ENCODE measurements around the gene RABGAP1L. TPM values are rescaled to one million over a fixed set of nuclear protein-coding genes. Genes with fewer than 3 reads are reported as not detected.

Gene RABGAP1L
- total RNA-seq, 1 donor from 2014 or later, result 69.2 TPM

DNA sequence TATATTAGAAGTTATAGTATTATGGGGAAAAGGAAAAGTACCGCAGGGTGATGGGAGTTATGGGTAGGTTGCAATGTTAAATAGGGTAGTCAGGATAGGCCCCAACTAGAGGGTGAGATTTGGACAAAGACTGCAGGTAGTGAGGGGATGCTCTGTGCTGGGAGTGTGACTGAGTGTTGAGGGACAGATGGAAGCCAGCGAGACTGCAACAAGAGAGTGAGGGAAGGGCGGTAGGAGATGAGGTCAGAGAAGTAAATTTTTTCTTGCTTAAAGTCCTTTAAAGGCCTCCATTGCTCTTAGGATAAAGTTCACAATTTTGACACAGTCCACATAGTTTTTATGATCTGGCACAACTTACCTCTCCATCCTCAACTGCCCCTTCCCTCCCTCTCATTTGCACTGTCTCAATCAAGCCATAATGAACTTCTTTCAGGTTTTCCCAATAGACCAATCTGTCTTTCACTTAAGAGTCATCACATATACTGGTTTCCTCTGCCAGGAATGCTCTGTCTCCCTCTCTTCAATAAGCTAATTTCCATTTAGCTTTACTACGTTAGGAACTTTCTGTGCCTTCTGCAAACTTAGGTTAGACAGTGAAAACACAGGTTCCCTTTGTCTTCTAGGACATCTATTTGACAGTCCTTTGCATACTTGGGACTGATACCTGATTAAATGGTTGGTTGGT, 602.7 kb downstream of the RABGAP1L start:
- Histone ChIP-seq H3K27me3 (ENCODE audit: low read depth) (no peaks in the 10 kb centered on the region), H3K9me3 (replicated peaks) (no peaks in the 10 kb centered on the region), H3K27ac (replicated peaks) (no peak overlapping the region), H3K4me3 (no peak overlapping the region), H3K36me3 (no peaks in the 10 kb centered on the region), H3K4me1 (peaks cover 6% of the 10 kb centered on the region)
- TF ChIP-seq, protein P1, sequence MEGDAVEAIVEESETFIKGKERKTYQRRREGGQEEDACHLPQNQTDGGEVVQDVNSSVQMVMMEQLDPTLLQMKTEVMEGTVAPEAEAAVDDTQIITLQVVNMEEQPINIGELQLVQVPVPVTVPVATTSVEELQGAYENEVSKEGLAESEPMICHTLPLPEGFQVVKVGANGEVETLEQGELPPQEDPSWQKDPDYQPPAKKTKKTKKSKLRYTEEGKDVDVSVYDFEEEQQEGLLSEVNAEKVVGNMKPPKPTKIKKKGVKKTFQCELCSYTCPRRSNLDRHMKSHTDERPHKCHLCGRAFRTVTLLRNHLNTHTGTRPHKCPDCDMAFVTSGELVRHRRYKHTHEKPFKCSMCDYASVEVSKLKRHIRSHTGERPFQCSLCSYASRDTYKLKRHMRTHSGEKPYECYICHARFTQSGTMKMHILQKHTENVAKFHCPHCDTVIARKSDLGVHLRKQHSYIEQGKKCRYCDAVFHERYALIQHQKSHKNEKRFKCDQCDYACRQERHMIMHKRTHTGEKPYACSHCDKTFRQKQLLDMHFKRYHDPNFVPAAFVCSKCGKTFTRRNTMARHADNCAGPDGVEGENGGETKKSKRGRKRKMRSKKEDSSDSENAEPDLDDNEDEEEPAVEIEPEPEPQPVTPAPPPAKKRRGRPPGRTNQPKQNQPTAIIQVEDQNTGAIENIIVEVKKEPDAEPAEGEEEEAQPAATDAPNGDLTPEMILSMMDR (IDR thresholded peaks at IDR 0.05; ENCODE audit: borderline replicate concordance), result no peak
- no peak for DNase-seq
- intact Hi-C loops (cut with micrococcal nuclease), result no loop called here

- Histone ChIP-seq H3K27ac (replicated peaks) (no peak overlapping the region), H3K9me3 (replicated peaks) (no peaks in the 10 kb centered on the region), H3K27me3 (ENCODE audit: low read depth) (no peaks in the 10 kb centered on the region), H3K4me1 (peaks cover 6% of the 10 kb centered on the region), H3K36me3 (no peaks in the 10 kb centered on the region), H3K4me3 (no peak overlapping the region)
- intact Hi-C loops (cut with micrococcal nuclease), result no loop called here
- TF ChIP-seq, protein P1 (IDR thresholded peaks at IDR 0.05; ENCODE audit: borderline replicate concordance), result no peak
- DNase-seq, result no peak
Observed at GRCh38 chr1:174764191-174764590, 604.9 kb downstream of the RABGAP1L start.

- Histone ChIP-seq H3K27me3 (ENCODE audit: low read depth) (no peaks in the 10 kb centered on the region), H3K27ac (replicated peaks) (no peak overlapping the region), H3K4me1 (peaks cover 6% of the 10 kb centered on the region), H3K36me3 (no peaks in the 10 kb centered on the region), H3K9me3 (replicated peaks) (no peaks in the 10 kb centered on the region), H3K4me3 (no peak overlapping the region)
- no peak for DNase-seq
- TF ChIP-seq, protein P1 (IDR thresholded peaks at IDR 0.05; ENCODE audit: borderline replicate concordance), result no peak
- intact Hi-C loops (cut with micrococcal nuclease), result no loop called here
Observed at GRCh38 chr1:174766727-174767126, 607.4 kb downstream of the RABGAP1L start.

GRCh38 chr1:174768516-174768915, 609.2 kb downstream of the RABGAP1L start:
- Histone ChIP-seq H3K4me1 (peaks cover 6% of the 10 kb centered on the region), H3K27me3 (ENCODE audit: low read depth) (no peaks in the 10 kb centered on the region), H3K9me3 (replicated peaks) (no peaks in the 10 kb centered on the region), H3K4me3 (no peak overlapping the region), H3K36me3 (no peaks in the 10 kb centered on the region), H3K27ac (replicated peaks) (no peak overlapping the region)
- intact Hi-C loops (cut with micrococcal nuclease), result no loop called here
- DNase-seq, result no peak
- TF ChIP-seq, protein P1 (IDR thresholded peaks at IDR 0.05; ENCODE audit: borderline replicate concordance), result no peak

GRCh38 chr1:174768949-174769348, 609.6 kb downstream of the RABGAP1L start:
- no peak for DNase-seq
- Histone ChIP-seq H3K36me3 (no peaks in the 10 kb centered on the region), H3K9me3 (replicated peaks) (no peaks in the 10 kb centered on the region), H3K4me1 (peaks cover 6% of the 10 kb centered on the region), H3K27ac (replicated peaks) (no peak overlapping the region), H3K4me3 (no peak overlapping the region), H3K27me3 (ENCODE audit: low read depth) (no peaks in the 10 kb centered on the region)
- intact Hi-C loops (cut with micrococcal nuclease), result no loop called here
- TF ChIP-seq, protein P1 (IDR thresholded peaks at IDR 0.05; ENCODE audit: borderline replicate concordance), result no peak
